ENCODE data around the gene KLHL40.

Gene KLHL40

GRCh38 chr3:42682301-42683070 is 2.9 kb upstream of the KLHL40 start:
- Histone ChIP-seq H3K27ac (ENCODE audit: low read length) (no peak overlapping the region), H3K9ac (ENCODE audit: low read depth, low read length) (no peak overlapping the region), H3K4me1 (ENCODE audit: insufficient read depth, low read length) (no peaks in the 10 kb centered on the region), H3K4me2 (ENCODE audit: insufficient read depth, low read length) (no peak overlapping the region), H3K4me3 (ENCODE audit: low read depth in 1 of 2, low read length in 2 of 2) (no peak overlapping the region), H3K9me3 (ENCODE audit: insufficient read depth, low read length, severe bottlenecking) (no peaks in the 10 kb centered on the region), H3K79me2 (ENCODE audit: insufficient read depth, low read length) (no peaks in the 10 kb centered on the region), H4K20me1 (ENCODE audit: insufficient read depth, low read length) (0 out of 2 replicates have a peak, but pooled peaks cover 5% of the 10 kb centered on the region), H3K36me3 (ENCODE audit: insufficient read depth, low read length) (no peaks in the 10 kb centered on the region), H2AFZ (ENCODE audit: low read depth, low read length) (no peak overlapping the region), H3K27me3 (ENCODE audit: insufficient read depth, low read length, poor library complexity) (peaks cover 7% of the 10 kb centered on the region)
- TF ChIP-seq EZH2 (IDR thresholded peaks at IDR 0.05; ENCODE audit: borderline replicate concordance, low read depth, low read length, severe bottlenecking) (no peak), CTCF (IDR thresholded peaks at IDR 0.05; ENCODE audit: borderline replicate concordance, extremely low read depth, low read length, poor library complexity, severe bottlenecking) (no peak)
- no peak for ATAC-seq (ENCODE audit: insufficient read depth, low read depth)
- no peak for DNase-seq

- Histone ChIP-seq H3K4me3 (ENCODE audit: low read depth in 1 of 2, low read length in 2 of 2) (no peak overlapping the region), H3K36me3 (ENCODE audit: insufficient read depth, low read length) (no peaks in the 10 kb centered on the region), H3K4me1 (ENCODE audit: insufficient read depth, low read length) (no peaks in the 10 kb centered on the region), H3K9me3 (ENCODE audit: insufficient read depth, low read length, severe bottlenecking) (no peaks in the 10 kb centered on the region), H3K27ac (ENCODE audit: low read length) (no peak overlapping the region), H3K79me2 (ENCODE audit: insufficient read depth, low read length) (no peaks in the 10 kb centered on the region), H3K9ac (ENCODE audit: low read depth, low read length) (no peak overlapping the region), H2AFZ (ENCODE audit: low read depth, low read length) (no peak overlapping the region), H4K20me1 (ENCODE audit: insufficient read depth, low read length) (0 out of 2 replicates have a peak, but pooled peaks cover 5% of the 10 kb centered on the region), H3K27me3 (ENCODE audit: insufficient read depth, low read length, poor library complexity) (peaks cover 2% of the 10 kb centered on the region), H3K4me2 (ENCODE audit: insufficient read depth, low read length) (no peak overlapping the region)
- TF ChIP-seq EZH2 (IDR thresholded peaks at IDR 0.05; ENCODE audit: borderline replicate concordance, low read depth, low read length, severe bottlenecking) (no peak), CTCF (IDR thresholded peaks at IDR 0.05; ENCODE audit: borderline replicate concordance, extremely low read depth, low read length, poor library complexity, severe bottlenecking) (no peak)
- no peak for ATAC-seq (ENCODE audit: insufficient read depth, low read depth)
- DNase-seq, result no peak
These were observed 1.3 kb upstream of the KLHL40 start for GRCh38 chr3:42683875-42684598.

- Histone ChIP-seq H3K4me3 (ENCODE audit: low read depth in 1 of 2, low read length in 2 of 2) (no peak overlapping the region), H4K20me1 (ENCODE audit: insufficient read depth, low read length) (0 out of 2 replicates have a peak, but pooled peaks cover 5% of the 10 kb centered on the region), H3K79me2 (ENCODE audit: insufficient read depth, low read length) (no peaks in the 10 kb centered on the region), H3K4me2 (ENCODE audit: insufficient read depth, low read length) (no peak overlapping the region), H3K9me3 (ENCODE audit: insufficient read depth, low read length, severe bottlenecking) (no peaks in the 10 kb centered on the region), H3K36me3 (ENCODE audit: insufficient read depth, low read length) (no peaks in the 10 kb centered on the region), H3K4me1 (ENCODE audit: insufficient read depth, low read length) (no peaks in the 10 kb centered on the region), H2AFZ (ENCODE audit: low read depth, low read length) (no peak overlapping the region), H3K27me3 (ENCODE audit: insufficient read depth, low read length, poor library complexity) (no peaks in the 10 kb centered on the region), H3K9ac (ENCODE audit: low read depth, low read length) (no peak overlapping the region), H3K27ac (ENCODE audit: low read length) (no peak overlapping the region)
- no peak for TF ChIP-seq CTCF (IDR thresholded peaks at IDR 0.05; ENCODE audit: borderline replicate concordance, extremely low read depth, low read length, poor library complexity, severe bottlenecking)
- TF ChIP-seq EZH2 (IDR thresholded peaks at IDR 0.05; ENCODE audit: borderline replicate concordance, low read depth, low read length, severe bottlenecking), result no peak
- no peak for DNase-seq
- no peak for ATAC-seq (ENCODE audit: insufficient read depth, low read depth)
These were observed 540 bp upstream of the KLHL40 start for GRCh38 chr3:42684632-42685362.

Data from DND-41 (cell line).